ENCODE measurements around the gene ERCC6.

Gene ERCC6

GRCh38 chr10:49504528-49504927 lies 34.4 kb downstream of the ERCC6 start:
- no peak for DNase-seq (ENCODE audit: insufficient read length, low spot score)
- FAIRE-seq = no peak
- TF ChIP-seq CTCF (IDR thresholded peaks at IDR 0.05; ENCODE audit: insufficient read depth, missing control alignments) = no peak

- no peak for FAIRE-seq
- DNase-seq (ENCODE audit: insufficient read length, low spot score) = no peak
- TF ChIP-seq CTCF (IDR thresholded peaks at IDR 0.05; ENCODE audit: insufficient read depth, missing control alignments) = no peak
Measured at GRCh38 chr10:49502358-49502757, 36.6 kb downstream of the ERCC6 start.

GRCh38 chr10:49500412-49500811 lies 38.5 kb downstream of the ERCC6 start:
- TF ChIP-seq CTCF (IDR thresholded peaks at IDR 0.05; ENCODE audit: insufficient read depth, missing control alignments) = no peak
- FAIRE-seq (no peak), DNase-seq (ENCODE audit: insufficient read length, low spot score) (no peak)

GRCh38 chr10:49499305-49499851 lies 39.5 kb downstream of the ERCC6 start:
- FAIRE-seq (no peak), DNase-seq (ENCODE audit: insufficient read length, low spot score) (no peak)
- TF ChIP-seq CTCF (IDR thresholded peaks at IDR 0.05; ENCODE audit: insufficient read depth, missing control alignments) = no peak

GRCh38 chr10:49498425-49498824 lies 40.5 kb downstream of the ERCC6 start:
- no peak for FAIRE-seq
- no peak for TF ChIP-seq CTCF (IDR thresholded peaks at IDR 0.05; ENCODE audit: insufficient read depth, missing control alignments)

GRCh38 chr10:49497358-49497757 lies 41.6 kb downstream of the ERCC6 start:
- DNase-seq (ENCODE audit: insufficient read length, low spot score) = no peak
- no peak for TF ChIP-seq CTCF (IDR thresholded peaks at IDR 0.05; ENCODE audit: insufficient read depth, missing control alignments)
- no peak for FAIRE-seq

More at GRCh38 chr10:49498425-49498824, 40.5 kb downstream of the ERCC6 start:
- no peak for DNase-seq (ENCODE audit: insufficient read length, low spot score)

GRCh38 chr10:49488056-49488717 lies 50.7 kb downstream of the ERCC6 start:
- no peak for FAIRE-seq
- DNase-seq (ENCODE audit: insufficient read length, low spot score) = no peak
- TF ChIP-seq CTCF (IDR thresholded peaks at IDR 0.05; ENCODE audit: insufficient read depth, missing control alignments) = no peak
